GM19438 (cell line): ENCODE measurements around the gene RNF25.

Source experiments
- ATAC-seq: cut with Tn5 transposase; IDR thresholded peaks from one replicate; pipeline ENCODE4 v1.9.1; 2021; ENCODE audit warnings: low read depth; ENCODE audit not compliant: unreplicated experiment

RNF25 gene

DNA sequence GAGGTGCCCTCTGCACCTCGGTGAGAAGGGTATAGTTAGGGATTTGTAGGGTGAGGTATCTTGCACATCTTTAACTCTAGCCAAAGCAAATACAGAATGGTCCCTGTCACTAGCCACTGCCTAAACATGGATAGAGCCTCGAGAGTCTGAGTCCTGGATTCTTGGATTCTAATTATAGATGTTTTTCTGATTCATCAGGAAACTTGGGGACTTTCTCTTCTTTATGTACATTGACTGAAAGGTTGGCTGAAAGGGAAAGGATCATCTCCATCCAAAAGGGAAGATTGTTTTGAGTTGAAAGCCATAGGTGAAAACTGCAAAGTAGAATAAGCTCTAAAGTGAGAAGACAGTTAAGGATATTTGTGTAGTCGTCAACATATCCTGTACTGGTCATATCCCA is 8.3 kb upstream of the RNF25 start:
- ATAC-seq = no peak

DNA sequence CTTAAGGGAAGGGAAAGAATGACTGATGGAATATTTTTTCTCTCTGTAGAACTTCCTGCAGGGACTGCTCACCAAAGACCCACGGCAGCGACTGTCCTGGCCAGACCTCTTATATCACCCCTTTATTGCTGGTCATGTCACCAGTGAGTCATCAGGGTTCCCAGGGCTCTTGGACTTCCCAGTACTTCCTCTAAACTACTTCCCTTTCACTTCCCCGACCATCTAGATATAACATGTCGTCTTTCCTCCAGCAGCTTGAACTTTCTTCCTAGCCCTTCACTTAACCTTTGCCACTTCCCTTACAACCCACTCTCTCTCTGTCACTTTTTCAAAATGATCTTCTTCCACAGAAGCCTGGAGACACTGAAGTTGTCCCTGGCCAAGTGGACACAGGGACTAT is 7.3 kb upstream of the RNF25 start:
- ATAC-seq = no peak

DNA sequence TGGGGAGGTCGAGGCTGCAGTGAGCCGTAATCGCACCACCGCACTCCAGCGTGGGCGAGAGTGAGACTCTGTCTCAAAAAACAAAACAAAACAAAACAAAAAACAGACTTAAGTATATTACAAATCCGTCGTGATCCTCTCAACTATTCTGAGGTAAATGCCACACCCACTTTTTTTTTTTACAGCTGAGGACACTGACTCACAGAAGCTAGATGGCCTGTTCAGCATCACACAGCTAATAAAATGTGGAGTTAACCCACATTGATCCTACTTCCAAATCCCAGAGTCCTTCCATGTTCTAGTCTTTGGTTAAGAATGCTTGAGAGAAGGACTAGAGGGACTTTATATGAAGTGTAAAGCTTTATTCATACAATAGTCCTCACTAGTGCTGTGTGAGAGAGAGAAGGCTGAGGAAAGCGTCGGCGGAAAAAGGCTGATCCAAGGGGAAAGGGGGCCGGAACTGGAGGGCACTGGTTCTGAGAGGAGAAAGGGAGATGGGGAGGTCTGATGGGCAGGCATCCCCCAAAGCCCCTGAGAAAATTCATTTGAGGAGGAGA is 627 bp downstream of the RNF25 start:
- peak; percentile 4 for ATAC-seq

DNA sequence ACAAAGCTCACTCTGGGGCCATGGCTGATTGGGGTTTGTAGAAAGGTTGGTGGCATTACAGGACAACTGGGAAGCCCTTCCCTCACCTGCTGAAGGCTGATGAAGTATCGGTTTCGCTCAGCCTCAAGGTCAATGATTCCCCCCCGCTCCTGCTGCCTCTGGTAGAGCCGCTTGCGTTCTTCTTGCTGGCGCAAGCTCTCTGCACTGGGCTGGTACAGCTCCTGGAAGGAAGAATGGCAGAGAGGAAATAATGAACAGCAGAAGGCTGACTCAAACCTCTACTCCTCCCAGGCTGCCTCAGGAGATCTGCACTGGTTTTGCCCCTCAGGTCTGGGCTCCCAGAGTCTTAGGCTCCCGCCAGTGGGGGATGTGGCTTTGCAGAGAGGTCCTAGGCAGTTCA is 7.1 kb downstream of the RNF25 start:
- ATAC-seq = no peak

DNA sequence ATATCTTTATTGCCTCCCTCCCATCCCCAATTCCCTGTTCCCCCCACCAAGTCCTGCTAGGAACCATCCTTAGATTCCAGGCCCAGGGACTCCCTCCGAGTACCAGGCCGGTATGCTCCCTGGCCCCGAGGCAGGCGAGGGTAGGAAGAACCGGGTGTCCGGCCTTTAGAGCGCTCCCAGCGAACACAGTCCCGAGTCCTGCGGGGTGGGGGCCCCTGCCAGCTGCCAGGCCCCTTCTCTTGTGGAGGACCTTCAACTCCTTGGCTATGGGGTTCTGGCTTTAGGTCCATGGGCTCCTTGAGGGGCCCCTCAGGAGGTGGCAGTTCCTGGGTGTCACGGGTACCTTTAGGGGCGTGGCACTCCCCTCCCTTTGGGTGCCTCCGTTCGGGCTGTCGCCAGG is 7.9 kb downstream of the RNF25 start:
- no peak for ATAC-seq

DNA sequence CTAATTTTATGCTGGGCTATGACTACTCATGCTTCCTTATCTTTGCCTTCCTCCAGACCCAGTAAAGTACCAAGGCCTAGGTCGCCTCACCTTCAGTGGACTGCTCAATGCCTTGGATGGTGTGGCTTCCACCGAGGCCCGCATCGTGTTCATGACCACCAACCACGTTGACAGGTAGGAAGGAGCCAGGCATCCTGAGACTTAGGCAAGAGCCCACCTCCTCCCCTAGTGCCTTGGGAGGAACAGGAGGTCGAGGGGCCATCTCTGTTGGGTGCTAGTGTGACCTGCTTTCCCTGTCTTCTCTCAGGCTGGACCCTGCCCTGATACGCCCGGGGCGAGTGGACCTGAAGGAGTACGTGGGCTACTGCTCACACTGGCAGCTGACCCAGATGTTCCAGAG is 9.0 kb downstream of the RNF25 start:
- no peak for ATAC-seq

DNA sequence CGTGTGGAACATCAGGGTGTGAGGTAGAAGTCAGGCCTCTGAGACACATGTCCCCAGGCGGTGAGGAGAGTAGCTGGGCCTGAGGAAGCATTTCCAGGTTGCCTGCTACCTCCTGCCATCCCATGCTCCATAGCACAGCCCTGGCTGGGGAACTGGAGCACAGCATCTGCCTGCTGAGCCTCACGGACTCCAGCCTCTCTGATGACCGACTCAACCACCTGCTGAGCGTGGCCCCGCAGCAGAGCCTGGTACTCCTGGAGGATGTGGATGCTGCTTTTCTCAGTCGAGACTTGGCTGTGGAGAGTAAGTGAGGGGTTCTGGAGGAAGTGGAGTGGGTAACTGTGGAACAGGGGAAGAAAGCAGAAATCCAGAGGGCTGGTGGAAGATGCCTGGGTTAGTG is 9.4 kb downstream of the RNF25 start:
- ATAC-seq = no peak

DNA sequence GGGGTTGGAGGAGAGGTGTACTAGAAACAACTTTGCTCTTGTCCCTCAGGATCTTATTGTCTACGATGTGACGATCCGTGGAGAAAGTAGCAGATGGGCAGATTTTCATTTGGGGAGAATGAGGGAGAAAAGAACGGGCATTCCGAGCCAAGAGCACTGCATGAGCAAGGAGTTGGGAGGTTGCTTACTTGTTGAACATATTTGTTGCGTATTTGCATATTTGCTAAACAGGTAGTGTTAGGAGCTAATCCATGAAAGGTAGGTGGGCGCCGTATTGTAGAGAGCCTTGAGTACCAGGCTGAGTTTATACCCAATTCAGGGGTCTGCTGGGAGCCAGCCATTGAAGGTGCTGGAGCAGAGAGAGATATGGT is 11.8 kb downstream of the RNF25 start:
- ATAC-seq = no peak

DNA sequence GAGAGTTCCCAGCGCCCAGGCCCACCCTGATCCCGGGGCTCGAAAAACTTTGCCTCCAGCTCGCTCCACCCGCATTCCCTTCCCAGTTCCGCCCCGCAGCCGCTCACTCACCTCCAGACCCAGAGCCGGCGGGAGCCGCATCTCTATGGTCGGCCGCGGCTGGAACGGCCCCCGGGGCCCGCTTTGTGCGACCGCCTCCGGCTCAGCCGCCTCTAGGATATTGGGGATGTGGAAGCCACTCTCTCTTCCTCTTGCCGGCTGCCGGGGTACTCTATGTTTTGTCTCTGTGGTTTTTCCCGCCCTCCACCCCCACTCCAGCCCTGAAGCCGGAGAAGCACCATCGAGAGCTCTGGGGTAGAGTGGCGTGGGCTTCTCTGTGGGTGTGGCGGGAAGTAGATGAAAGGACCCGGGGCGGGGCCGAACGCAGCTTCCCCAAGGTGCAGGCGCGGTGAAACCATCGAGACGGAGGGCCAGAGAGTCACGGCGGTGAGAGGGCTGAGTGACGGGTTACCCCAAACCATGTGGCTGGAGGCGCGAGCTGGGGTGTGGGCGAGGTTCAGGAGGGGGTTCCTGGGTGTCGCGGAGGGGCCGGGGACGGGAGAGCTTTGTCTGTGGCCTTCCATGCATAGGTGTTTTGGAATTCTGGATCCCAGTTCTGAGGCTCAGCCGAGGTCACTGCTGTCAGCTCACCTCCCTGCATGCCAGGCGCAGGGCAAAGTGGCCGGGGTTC is 12.4 kb downstream of the RNF25 start, which contains the start of the genes BCS1L and ZNF142:
Gene BCS1L (plus strand): TSS at position 426 of the 730 bp plus-strand sequence. CDS start 1,305 bp downstream, outside the sequence.
Gene ZNF142 (minus strand): TSS at position 366 of the 730 bp plus-strand sequence. CDS start 3,194 bp downstream, outside the sequence.
- ATAC-seq = peak; percentile 89

DNA sequence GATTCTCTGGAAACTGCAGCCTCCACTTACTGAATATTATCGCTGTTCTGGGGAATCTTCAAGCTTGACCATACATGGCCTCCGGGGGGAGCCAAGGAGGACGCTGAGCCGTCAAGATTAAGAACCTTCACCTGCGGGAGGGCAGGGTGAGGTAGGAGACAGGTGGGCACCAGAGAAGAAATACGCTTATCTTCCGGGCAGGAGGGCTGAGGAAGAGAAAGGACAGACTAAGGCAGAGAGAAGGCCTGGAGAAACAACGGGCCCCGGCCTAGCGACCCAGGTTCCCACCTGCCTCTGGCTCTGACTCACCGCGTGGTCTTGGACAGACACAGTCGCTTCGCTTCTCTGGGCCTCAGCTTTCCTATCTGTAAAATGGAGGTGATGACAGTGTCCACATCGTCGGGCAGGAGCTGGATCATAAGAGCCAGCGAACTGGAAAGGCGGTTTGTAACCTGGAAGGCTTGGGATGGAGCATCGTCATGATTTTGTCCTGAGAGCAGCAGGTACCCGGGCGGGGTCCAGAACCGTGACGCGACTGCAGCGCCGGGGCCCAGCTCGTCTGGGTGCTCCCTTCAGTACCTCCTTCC is 13.0 kb downstream of the RNF25 start:
- ATAC-seq = peak; percentile 43

DNA sequence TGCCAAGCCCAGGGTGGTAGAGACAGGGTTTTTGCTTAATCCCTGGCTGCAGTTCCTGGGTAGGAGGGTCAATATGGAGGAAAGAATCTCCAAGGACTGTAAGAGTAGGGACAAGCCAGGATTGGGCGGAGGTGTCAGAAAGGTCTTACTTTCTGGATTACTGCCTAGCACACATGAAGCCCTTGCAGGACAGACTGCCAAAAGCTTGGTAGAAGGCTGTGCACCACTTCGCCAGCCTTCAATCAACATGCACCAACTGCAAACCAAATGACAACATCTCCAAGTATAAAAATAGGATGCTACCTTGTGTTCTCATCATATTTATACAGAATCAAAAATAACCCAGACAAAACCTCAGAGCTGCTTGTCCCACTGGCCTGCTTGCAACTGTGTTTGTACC is 16.1 kb downstream of the RNF25 start:
- no peak for ATAC-seq

DNA sequence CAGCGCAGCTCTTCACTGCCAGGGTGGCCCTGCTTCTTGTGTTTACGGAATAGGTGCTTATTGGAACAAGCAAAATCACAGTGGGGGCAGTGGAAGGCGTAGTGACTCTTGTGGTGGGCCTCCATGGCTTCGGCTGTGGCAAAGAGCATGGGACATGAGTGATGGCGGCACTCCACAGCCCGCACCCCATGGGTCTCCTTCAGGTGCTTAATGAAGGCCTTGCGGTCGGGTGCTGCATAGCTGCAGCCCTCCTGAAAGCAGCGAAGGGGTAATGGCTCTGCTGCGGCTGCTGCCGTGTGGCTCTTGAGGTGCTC is 23.1 kb downstream of the RNF25 start:
- no peak for ATAC-seq

DNA sequence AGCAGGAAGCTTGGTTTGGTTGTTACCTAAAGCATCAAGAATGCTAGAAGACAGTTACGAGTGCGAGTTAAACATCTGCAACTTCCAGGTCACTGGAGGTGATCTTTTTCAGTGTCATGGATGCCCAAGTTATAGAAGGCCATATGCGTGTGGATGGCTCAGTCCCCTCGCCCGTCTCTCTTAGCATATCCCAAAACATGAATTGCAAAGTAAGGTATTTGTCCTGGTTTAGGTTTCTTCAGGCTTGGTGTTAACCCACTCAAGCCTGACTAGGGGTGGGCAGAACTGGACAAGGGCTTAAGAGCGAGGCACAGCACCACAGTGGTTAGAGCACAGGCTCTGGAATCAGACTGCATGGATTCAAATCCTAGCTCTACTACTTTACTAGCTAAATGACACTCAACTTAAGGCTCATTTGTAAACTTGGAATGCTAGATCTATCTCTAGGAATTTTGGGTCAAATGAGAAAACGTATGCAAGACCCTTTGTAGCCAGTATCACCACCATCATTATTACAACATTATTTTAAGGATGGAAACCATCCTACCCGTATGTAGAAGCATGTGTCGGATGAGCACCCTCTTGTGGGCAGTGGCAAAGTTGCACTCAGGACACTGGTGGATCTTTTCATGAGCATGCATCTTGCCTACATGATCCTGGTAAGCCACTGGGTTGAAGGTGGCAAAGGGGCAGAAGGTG is 23.6 kb downstream of the RNF25 start:
- no peak for ATAC-seq

DNA sequence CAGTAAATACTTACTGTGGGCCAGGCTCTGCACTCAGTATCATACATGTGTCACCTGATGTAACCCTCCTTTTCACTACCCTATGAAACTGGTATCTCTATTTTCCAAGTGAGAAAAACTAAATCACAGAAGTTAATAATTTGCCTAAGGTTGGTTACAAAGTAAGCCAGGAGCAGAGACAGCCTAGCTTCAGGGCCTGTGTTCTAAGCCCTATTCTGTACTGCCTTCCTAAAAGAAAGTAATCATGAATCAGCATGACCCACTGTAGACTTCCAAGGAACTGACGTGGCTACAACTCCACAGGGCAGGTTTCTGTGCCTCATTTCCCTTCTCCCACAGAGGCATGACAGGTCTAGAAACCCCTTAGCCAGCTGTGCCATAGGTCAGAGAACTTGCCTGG is 26.7 kb downstream of the RNF25 start:
- ATAC-seq = peak; percentile 63

DNA sequence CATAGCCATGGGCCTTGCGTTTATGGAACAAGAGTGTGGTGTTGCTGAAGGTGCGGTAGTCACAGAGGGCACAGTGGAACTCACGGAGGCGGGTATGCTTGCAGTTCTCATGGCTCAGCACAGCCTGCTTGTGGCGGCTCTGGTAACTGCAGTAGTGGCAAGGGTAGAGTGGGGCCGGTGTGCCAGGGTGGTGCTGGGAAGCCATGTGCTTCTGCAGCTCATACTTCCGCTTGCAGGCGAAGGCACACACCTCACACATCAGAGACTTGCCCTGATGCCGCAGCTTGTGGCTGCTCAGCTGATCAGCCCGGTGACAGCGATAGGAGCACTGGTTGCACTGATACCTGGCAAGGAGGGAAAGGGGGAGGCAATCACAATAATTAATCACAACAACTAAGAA is 27.1 kb downstream of the RNF25 start:
- peak; percentile 7 for ATAC-seq

DNA sequence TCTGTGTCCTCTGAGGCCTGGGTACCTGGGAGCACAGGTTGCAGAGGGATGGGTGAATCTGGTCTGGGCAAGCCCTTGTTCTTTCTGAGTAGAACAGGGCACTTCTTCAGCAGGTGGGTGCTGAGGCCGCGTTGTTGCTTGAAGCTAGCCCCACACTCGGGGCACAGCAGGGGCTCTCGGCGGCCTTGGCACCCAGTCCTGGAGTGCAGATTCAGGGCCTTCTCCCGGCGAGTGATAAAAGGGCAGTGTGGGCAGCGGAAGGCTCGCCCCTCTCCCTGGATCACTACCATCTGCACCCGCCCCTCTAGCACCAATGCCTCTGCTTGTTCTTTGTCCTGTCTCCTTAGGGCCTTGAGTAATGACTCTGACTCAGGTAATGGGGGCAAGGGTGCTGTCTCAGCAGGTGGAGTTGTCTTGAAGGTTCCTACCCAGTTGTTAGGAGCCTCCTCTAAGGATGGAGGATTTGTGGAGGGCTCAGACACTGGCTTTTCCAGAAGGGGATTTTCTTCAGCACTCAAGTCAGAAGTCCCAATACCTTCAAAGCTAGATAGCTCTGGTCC is 28.0 kb downstream of the RNF25 start:
- no peak for ATAC-seq

DNA sequence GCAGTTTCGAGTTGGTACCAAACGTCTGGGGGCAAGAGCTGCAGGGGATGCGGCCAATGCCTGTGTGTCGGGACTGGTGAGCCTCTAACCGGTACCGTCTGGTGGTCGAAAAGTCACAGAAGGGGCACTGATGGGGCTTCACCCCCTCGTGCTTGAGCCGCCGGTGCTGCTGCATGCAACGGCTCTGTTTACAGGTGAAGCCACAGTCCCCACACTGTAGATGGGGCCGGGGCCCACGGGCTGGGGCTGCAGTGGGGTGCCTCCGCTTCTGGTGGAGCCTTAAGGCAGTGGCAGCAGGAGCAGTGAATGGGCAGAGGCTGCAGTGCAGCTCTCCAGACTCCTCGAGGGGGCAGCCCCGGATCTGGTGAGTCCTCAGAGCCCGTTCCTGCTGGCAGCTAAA is 29.0 kb downstream of the RNF25 start:
- ATAC-seq = no peak

DNA sequence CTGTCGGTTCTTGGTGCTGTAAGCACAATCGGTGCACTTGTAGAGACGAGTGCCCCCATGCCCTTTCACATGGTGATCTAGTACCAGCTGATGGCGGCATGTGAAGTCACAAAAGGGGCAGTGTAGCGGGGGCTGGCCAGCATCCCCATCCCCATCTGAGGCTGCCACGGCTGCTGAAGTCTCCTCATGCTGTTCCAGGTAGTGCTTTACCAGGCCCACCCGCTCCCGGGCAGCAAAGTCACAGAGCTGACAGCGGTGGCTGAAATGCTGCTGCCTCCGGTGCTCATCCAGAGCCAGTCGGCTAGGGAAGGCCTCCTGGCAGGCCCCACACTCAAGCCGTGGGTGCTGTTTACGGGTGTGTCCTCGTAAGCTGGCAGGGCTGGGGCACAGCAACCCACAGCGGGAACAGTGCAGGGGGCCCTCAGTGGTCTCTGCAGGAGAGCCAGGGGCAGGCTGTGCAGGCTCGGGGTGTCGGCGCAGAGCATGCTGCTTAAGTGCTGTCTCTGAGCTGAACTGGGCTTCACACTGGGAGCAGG is 29.6 kb downstream of the RNF25 start:
- ATAC-seq = no peak

DNA sequence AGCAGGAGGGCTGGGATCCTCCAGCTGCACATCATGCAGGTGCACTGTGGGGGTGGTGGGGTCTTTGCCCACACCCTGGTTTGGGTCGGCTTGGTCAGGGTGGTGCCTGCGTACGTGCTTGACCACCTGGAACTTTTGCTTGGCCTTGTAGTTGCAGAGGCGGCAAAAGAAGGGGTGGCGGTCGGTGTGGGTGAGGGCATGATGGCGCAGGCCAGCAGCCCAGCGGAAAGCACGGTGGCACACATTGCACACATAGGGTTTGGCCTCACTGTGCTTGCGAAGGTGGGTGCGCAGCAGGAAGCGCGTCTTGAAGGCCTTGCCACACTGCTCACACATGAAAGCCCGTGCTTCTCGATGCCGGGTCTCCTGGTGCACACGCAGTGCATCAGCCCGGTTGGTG is 33.4 kb downstream of the RNF25 start:
- no peak for ATAC-seq

DNA sequence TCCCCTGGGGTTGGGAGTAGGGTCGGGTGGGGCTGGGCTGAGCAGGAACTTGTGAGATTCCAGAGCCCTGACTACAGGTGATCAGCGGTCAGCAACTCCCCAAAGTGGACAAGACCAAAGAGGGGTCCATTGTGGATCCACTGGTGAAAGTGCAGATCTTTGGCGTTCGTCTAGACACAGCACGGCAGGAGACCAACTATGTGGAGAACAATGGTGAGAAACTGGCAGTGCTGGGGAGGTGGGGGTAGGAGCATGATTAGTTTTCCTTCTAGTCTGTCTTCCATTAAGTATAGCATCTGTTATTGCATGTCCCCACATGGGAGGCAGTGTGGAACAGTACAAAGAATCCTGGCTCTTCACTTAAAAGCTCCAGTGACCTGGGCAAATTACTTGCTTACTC is 36.1 kb downstream of the RNF25 start:
- ATAC-seq = no peak

DNA sequence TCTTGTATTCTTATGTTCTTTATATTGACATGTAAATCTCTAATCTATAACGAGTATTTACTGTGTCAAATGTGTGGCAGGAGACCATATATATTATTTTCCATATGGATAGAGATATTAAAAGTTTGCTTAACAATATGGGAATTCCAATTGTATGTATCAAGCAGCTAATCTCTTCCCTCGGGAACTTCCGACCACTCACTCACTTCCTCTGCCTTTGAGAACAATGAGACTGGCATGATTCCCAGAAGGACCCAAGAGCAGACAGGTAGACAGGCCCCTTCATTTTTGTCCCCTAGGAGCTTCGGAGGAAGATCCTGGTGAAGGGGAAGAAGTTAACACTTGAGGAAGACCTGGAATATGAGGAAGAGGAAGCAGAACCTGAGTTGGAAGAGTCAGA is 40.0 kb downstream of the RNF25 start:
- ATAC-seq = no peak
